Hepatocyte (in vitro differentiated cells): ENCODE data around the gene WDR35.

Source experiments
- CTCF ChIP-seq: fragments of 200-600 bp; sonication (generic); IDR thresholded peaks from 2 replicates; pipeline ENCODE4 v1.5.1; 2016; ENCODE audit warnings: antibody characterized with exemption, mild to moderate bottlenecking; ENCODE audit not compliant: poor library complexity
- EZH2 ChIP-seq: fragments of 200-600 bp; sonication (generic); IDR thresholded peaks from 2 replicates; pipeline ENCODE4 v1.6.1; 2016; ENCODE audit warnings: antibody characterized with exemption, mild to moderate bottlenecking, borderline replicate concordance
- EZH2phosphoT487 ChIP-seq: fragments of 200-600 bp; sonication (generic); IDR thresholded peaks from one replicate; pipeline ENCODE4 v1.6.1; 2018; ENCODE audit warnings: antibody characterized with exemption, mild to moderate bottlenecking, low read depth, moderate library complexity; ENCODE audit not compliant: unreplicated experiment, severe bottlenecking

GRCh38 chr2:19886261-19886660 is 103.6 kb downstream of the WDR35 start:
- TF ChIP-seq CTCF (no peak), EZH2 (no peak), EZH2phosphoT487 (no peak)
